ENCODE measurements around the gene MLANA.

MLANA gene

GRCh38 chr9:5945112-5945511 lies 54.4 kb downstream of the MLANA start:
- H3K36me3 Mint-ChIP-seq (ENCODE audit: low read depth) = peaks cover 2% of the 10 kb centered on the region
- no peak overlapping the region for H3K27ac Mint-ChIP-seq
- H3K9me3 Mint-ChIP-seq = no peaks in the 10 kb centered on the region
- no peak for DNase-seq (ENCODE audit: low spot score)
- no peak overlapping the region for H3K4me3 Mint-ChIP-seq
- peaks cover 24% of the 10 kb centered on the region for H3K4me1 Mint-ChIP-seq (ENCODE audit: low read depth)
- H3K27me3 Mint-ChIP-seq (ENCODE audit: low read depth) = no peaks in the 10 kb centered on the region

- Mint-ChIP-seq H3K27me3 (ENCODE audit: low read depth) (no peaks in the 10 kb centered on the region), H3K9me3 (no peaks in the 10 kb centered on the region), H3K36me3 (ENCODE audit: low read depth) (peaks cover 2% of the 10 kb centered on the region), H3K4me1 (ENCODE audit: low read depth) (peaks cover 26% of the 10 kb centered on the region), H3K27ac (no peak overlapping the region), H3K4me3 (no peak overlapping the region)
- peak; percentile 7 for DNase-seq (ENCODE audit: low spot score)
Observed at GRCh38 chr9:5947912-5948311, 57.2 kb downstream of the MLANA start.

- Mint-ChIP-seq H3K27ac (no peak overlapping the region), H3K9me3 (no peaks in the 10 kb centered on the region), H3K4me1 (ENCODE audit: low read depth) (peaks cover 28% of the 10 kb centered on the region), H3K4me3 (peak overlapping the region; percentile 36), H3K36me3 (ENCODE audit: low read depth) (peaks cover 4% of the 10 kb centered on the region), H3K27me3 (ENCODE audit: low read depth) (no peaks in the 10 kb centered on the region)
- DNase-seq (ENCODE audit: low spot score) = peak; percentile 17
Observed at GRCh38 chr9:5949103-5949699, 58.5 kb downstream of the MLANA start.

GRCh38 chr9:5950261-5950660 lies 59.6 kb downstream of the MLANA start:
- H3K27ac Mint-ChIP-seq = no peak overlapping the region
- peaks cover 4% of the 10 kb centered on the region for H3K36me3 Mint-ChIP-seq (ENCODE audit: low read depth)
- DNase-seq (ENCODE audit: low spot score) = no peak
- H3K9me3 Mint-ChIP-seq = no peaks in the 10 kb centered on the region
- H3K4me1 Mint-ChIP-seq (ENCODE audit: low read depth) = peaks cover 26% of the 10 kb centered on the region
- H3K4me3 Mint-ChIP-seq = no peak overlapping the region
- no peaks in the 10 kb centered on the region for H3K27me3 Mint-ChIP-seq (ENCODE audit: low read depth)

- H3K27me3 Mint-ChIP-seq (ENCODE audit: low read depth) = no peaks in the 10 kb centered on the region
Observed at GRCh38 chr9:5951686-5952211, 61.1 kb downstream of the MLANA start.

GRCh38 chr9:5953743-5954707 lies 63.3 kb downstream of the MLANA start:
- Mint-ChIP-seq H3K4me1 (ENCODE audit: low read depth) (peaks cover 9% of the 10 kb centered on the region), H3K27ac (no peak overlapping the region), H3K4me3 (no peak overlapping the region), H3K36me3 (ENCODE audit: low read depth) (peaks cover 6% of the 10 kb centered on the region), H3K27me3 (ENCODE audit: low read depth) (no peaks in the 10 kb centered on the region), H3K9me3 (no peaks in the 10 kb centered on the region)
- DNase-seq (ENCODE audit: low spot score) = no peak

More at GRCh38 chr9:5951686-5952211, 61.1 kb downstream of the MLANA start:
- no peak for DNase-seq (ENCODE audit: low spot score)
- Mint-ChIP-seq H3K9me3 (no peaks in the 10 kb centered on the region), H3K4me3 (no peak overlapping the region), H3K27ac (no peak overlapping the region), H3K4me1 (ENCODE audit: low read depth) (peaks cover 24% of the 10 kb centered on the region), H3K36me3 (ENCODE audit: low read depth) (peaks cover 4% of the 10 kb centered on the region)

- Mint-ChIP-seq H3K4me1 (ENCODE audit: low read depth) (peaks cover 3% of the 10 kb centered on the region), H3K9me3 (no peaks in the 10 kb centered on the region), H3K36me3 (ENCODE audit: low read depth) (peaks cover 6% of the 10 kb centered on the region), H3K27ac (no peak overlapping the region), H3K27me3 (ENCODE audit: low read depth) (no peaks in the 10 kb centered on the region), H3K4me3 (no peak overlapping the region)
- no peak for DNase-seq (ENCODE audit: low spot score)
Observed at GRCh38 chr9:5957166-5957565, 66.5 kb downstream of the MLANA start.

- H3K27ac Mint-ChIP-seq = no peak overlapping the region
Observed at GRCh38 chr9:5958273-5958672, 67.6 kb downstream of the MLANA start.

More at GRCh38 chr9:5958273-5958672, 67.6 kb downstream of the MLANA start:
- Mint-ChIP-seq H3K27me3 (ENCODE audit: low read depth) (no peaks in the 10 kb centered on the region), H3K4me3 (no peak overlapping the region), H3K36me3 (ENCODE audit: low read depth) (peaks cover 4% of the 10 kb centered on the region), H3K4me1 (ENCODE audit: low read depth) (peaks cover 3% of the 10 kb centered on the region), H3K9me3 (no peaks in the 10 kb centered on the region)
- DNase-seq (ENCODE audit: low spot score) = no peak
